ENCODE results near the gene IGSF21. TPM values are rescaled to one million over a fixed set of nuclear protein-coding genes. Genes with fewer than 3 reads are reported as not detected.

The IGSF21 gene
- total RNA-seq, 1 donor: not detected

DNA sequence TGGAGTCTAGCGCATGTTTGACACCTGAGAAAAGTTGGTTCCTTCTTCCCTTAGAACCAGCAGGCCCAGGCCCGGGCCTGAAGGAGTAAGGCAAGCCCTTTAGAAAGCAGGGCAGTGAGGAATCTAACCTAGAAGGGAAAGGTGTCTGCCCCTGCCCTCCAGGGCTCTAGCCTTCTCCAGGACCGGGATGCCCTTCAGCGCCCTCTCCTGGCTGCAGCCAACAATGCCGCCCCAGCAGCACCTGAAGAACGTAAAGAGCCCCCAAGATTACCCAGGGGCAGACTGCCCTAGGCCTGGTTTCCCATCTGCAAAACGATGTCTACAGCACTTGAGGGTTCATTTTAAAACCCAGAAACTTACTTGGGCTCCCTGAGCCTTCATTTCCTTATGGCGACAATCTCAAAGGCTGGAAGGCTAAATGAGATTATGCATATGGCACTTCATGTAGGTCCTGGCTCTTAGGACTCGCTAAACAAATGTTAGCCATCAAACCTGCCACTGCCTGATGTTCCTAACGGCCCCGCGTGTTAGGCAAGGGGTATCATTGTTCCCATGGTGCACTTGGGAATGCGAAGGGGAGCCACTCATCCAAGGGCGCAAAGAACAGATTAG lies 266.4 kb downstream of the IGSF21 start:
- no peaks in the 10 kb centered on the region for H3K79me2 ChIP-seq (ENCODE audit: insufficient read depth, low read length)
- H3K4me3 ChIP-seq (ENCODE audit: insufficient read depth, low read length): no peak overlapping the region
- TF ChIP-seq CTCF (IDR thresholded peaks at IDR 0.05; ENCODE audit: extremely low read depth, low read depth, low read length): no peak
- no peaks in the 10 kb centered on the region for H3K4me1 ChIP-seq (ENCODE audit: insufficient read depth, low read length)
- no peaks in the 10 kb centered on the region for H3K9me3 ChIP-seq (ENCODE audit: low read depth, low read length)
- H3K4me2 ChIP-seq (ENCODE audit: insufficient read depth, low read length): no peak overlapping the region
- H3K27me3 ChIP-seq (ENCODE audit: insufficient read depth, low read length): no peaks in the 10 kb centered on the region
- no peak overlapping the region for H2AFZ ChIP-seq (ENCODE audit: low read length)
- no peaks in the 10 kb centered on the region for H4K20me1 ChIP-seq (ENCODE audit: insufficient read depth, low read length)
- no peak overlapping the region for H3K27ac ChIP-seq (ENCODE audit: low read depth, low read length)
- DNase-seq (ENCODE audit: insufficient read length, low spot score, missing footprints): no peak
- no peaks in the 10 kb centered on the region for H3K36me3 ChIP-seq (ENCODE audit: insufficient read depth, low read length)

- Histone ChIP-seq H3K9me3 (ENCODE audit: low read depth, low read length) (no peaks in the 10 kb centered on the region), H3K4me3 (ENCODE audit: insufficient read depth, low read length) (no peak overlapping the region), H3K4me1 (ENCODE audit: insufficient read depth, low read length) (no peaks in the 10 kb centered on the region), H3K27ac (ENCODE audit: low read depth, low read length) (no peak overlapping the region), H2AFZ (ENCODE audit: low read length) (no peak overlapping the region), H3K27me3 (ENCODE audit: insufficient read depth, low read length) (no peaks in the 10 kb centered on the region), H4K20me1 (ENCODE audit: insufficient read depth, low read length) (no peaks in the 10 kb centered on the region), H3K4me2 (ENCODE audit: insufficient read depth, low read length) (no peak overlapping the region), H3K36me3 (ENCODE audit: insufficient read depth, low read length) (no peaks in the 10 kb centered on the region), H3K79me2 (ENCODE audit: insufficient read depth, low read length) (no peaks in the 10 kb centered on the region)
- no peak for DNase-seq (ENCODE audit: insufficient read length, low spot score, missing footprints)
- no peak for TF ChIP-seq CTCF (IDR thresholded peaks at IDR 0.05; ENCODE audit: extremely low read depth, low read depth, low read length)
These were observed 269.1 kb downstream of the IGSF21 start for GRCh38 chr1:18376661-18377060.

DNA sequence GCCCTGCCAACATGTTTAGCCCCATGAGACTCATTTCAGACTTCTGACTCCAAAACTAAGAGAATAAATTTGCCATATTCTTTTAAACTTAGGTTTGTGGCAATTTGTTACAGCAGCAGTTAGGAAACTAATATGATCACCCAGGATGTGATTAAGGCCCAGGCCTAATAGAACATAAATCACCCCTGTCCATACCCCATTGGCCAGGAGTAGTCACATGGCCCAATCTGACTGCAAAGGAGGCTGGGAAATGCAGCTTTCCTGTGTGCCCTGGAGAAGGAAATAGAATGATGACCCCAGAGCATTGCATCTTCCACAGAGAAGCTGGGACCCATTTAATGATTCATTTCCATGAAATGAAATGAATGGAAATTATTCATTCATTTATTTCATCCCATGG lies 272.7 kb downstream of the IGSF21 start:
- no peak overlapping the region for H3K4me2 ChIP-seq (ENCODE audit: insufficient read depth, low read length)
- H3K36me3 ChIP-seq (ENCODE audit: insufficient read depth, low read length): no peaks in the 10 kb centered on the region
- no peak overlapping the region for H3K4me3 ChIP-seq (ENCODE audit: insufficient read depth, low read length)
- H3K4me1 ChIP-seq (ENCODE audit: insufficient read depth, low read length): no peaks in the 10 kb centered on the region
- TF ChIP-seq CTCF (IDR thresholded peaks at IDR 0.05; ENCODE audit: extremely low read depth, low read depth, low read length): no peak
- H3K27me3 ChIP-seq (ENCODE audit: insufficient read depth, low read length): no peaks in the 10 kb centered on the region
- no peak overlapping the region for H2AFZ ChIP-seq (ENCODE audit: low read length)
- no peak overlapping the region for H3K27ac ChIP-seq (ENCODE audit: low read depth, low read length)
- H3K79me2 ChIP-seq (ENCODE audit: insufficient read depth, low read length): no peaks in the 10 kb centered on the region
- H4K20me1 ChIP-seq (ENCODE audit: insufficient read depth, low read length): no peaks in the 10 kb centered on the region
- no peaks in the 10 kb centered on the region for H3K9me3 ChIP-seq (ENCODE audit: low read depth, low read length)
- no peak for DNase-seq (ENCODE audit: insufficient read length, low spot score, missing footprints)

GRCh38 chr1:18384059-18384458 lies 276.5 kb downstream of the IGSF21 start:
- DNase-seq (ENCODE audit: insufficient read length, low spot score, missing footprints): no peak
- Histone ChIP-seq H3K27me3 (ENCODE audit: insufficient read depth, low read length) (no peaks in the 10 kb centered on the region), H2AFZ (ENCODE audit: low read length) (no peak overlapping the region), H3K36me3 (ENCODE audit: insufficient read depth, low read length) (no peaks in the 10 kb centered on the region), H3K4me1 (ENCODE audit: insufficient read depth, low read length) (no peaks in the 10 kb centered on the region), H3K27ac (ENCODE audit: low read depth, low read length) (no peak overlapping the region), H3K4me3 (ENCODE audit: insufficient read depth, low read length) (no peak overlapping the region), H3K4me2 (ENCODE audit: insufficient read depth, low read length) (no peak overlapping the region), H4K20me1 (ENCODE audit: insufficient read depth, low read length) (no peaks in the 10 kb centered on the region), H3K9me3 (ENCODE audit: low read depth, low read length) (no peaks in the 10 kb centered on the region), H3K79me2 (ENCODE audit: insufficient read depth, low read length) (no peaks in the 10 kb centered on the region)
- no peak for TF ChIP-seq CTCF (IDR thresholded peaks at IDR 0.05; ENCODE audit: extremely low read depth, low read depth, low read length)
